Osteoblast (primary cell): ENCODE data around the gene CDKN1A. TPM values are rescaled to one million over a fixed set of nuclear protein-coding genes. Genes with fewer than 3 reads are reported as not detected.
A peak's percentile ranks its signal among the peaks of the same experiment; 100 is the strongest.

Experiments
- DNase-seq: peaks from one replicate; pipeline ENCODE4 v3.0.0; 2011; ENCODE audit warnings: low spot score, mixed read lengths; ENCODE audit not compliant: insufficient read length; ENCODE audit errors: missing footprints
- H2AFZ ChIP-seq: 2 replicates; pipeline ENCODE4 v1.6.0; 2011; ENCODE audit warnings: mild to moderate bottlenecking, low read length
- H3K27ac ChIP-seq: 2 replicates; pipeline ENCODE4 v1.5.1; 2011; ENCODE audit warnings: mild to moderate bottlenecking, low read depth, low read length, moderate library complexity
- H3K27me3 ChIP-seq: 2 replicates; pipeline ENCODE4 v1.6.0; 2012; ENCODE audit warnings: mild to moderate bottlenecking, control low read depth, inconsistent platforms, low read length, moderate library complexity; ENCODE audit not compliant: insufficient read depth
- H3K36me3 ChIP-seq: 2 replicates; pipeline ENCODE4 v1.5.1; 2011; ENCODE audit warnings: mild to moderate bottlenecking, low read length, control low read depth, moderate library complexity; ENCODE audit not compliant: insufficient read depth
- H3K4me1 ChIP-seq: 2 replicates; pipeline ENCODE4 v1.5.1; 2011; ENCODE audit warnings: mild to moderate bottlenecking, low read length, control low read depth, moderate library complexity; ENCODE audit not compliant: insufficient read depth
- H3K4me2 ChIP-seq: 2 replicates; pipeline ENCODE4 v1.6.0; 2011; ENCODE audit warnings: mild to moderate bottlenecking, low read length; ENCODE audit not compliant: insufficient read depth
- H3K4me3 ChIP-seq: fragments of 200-600 bp; sonication (generic); 3 replicates; pipeline ENCODE4 v1.5.1; 2012; ENCODE audit warnings: mild to moderate bottlenecking, low read length, inconsistent platforms; ENCODE audit not compliant: insufficient read depth
- H3K79me2 ChIP-seq: 2 replicates; pipeline ENCODE4 v1.6.0; 2012; ENCODE audit warnings: mild to moderate bottlenecking, low read length, control low read depth, inconsistent platforms; ENCODE audit not compliant: insufficient read depth
- H3K9me3 ChIP-seq: 2 replicates; pipeline ENCODE4 v1.5.1; 2011; ENCODE audit warnings: low read depth, low read length, control low read depth
- H4K20me1 ChIP-seq: 2 replicates; pipeline ENCODE4 v1.6.0; 2012; ENCODE audit warnings: mild to moderate bottlenecking, low read length, control low read depth; ENCODE audit not compliant: insufficient read depth
- total RNA-seq: library from RNA; depleted of rRNA; stranded (reverse); fragments of >200 nt; gene quantifications from 2 replicates; pipeline ENCODE4 v1.2.3, GENCODE V29; 2012
- TF ChIP-seq, protein P1 (sequence below): IDR thresholded peaks from 2 replicates; pipeline ENCODE4 v1.5.1; 2011; ENCODE audit warnings: mild to moderate bottlenecking, low read depth, low read length, moderate library complexity; ENCODE audit errors: extremely low read depth

CDKN1A gene
- total RNA-seq, 1 donor, result 461 TPM

DNA sequence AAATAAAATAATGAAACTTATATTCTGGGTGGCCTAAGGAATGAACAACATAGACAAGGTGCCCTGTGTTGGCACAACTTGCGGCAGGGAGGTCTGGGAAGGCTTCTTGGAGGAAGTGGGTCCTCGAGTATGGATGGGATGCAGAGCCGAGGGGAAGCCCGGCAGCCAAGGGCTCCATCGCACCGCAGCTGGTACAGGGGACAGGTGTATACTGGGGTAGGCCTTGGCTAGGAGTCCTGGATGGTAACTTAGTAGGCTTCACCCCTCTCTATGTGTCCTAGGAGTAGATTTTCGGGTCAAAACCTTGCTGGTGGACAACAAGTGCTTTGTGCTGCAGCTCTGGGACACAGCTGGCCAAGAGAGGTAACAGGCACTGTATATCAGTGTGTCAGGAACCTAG lies 47.1 kb downstream of the CDKN1A start:
- no peaks in the 10 kb centered on the region for H3K9me3 ChIP-seq
- no peaks in the 10 kb centered on the region for H4K20me1 ChIP-seq
- H3K4me3 ChIP-seq, result no peak overlapping the region
- H3K36me3 ChIP-seq, result no peaks in the 10 kb centered on the region
- H3K27ac ChIP-seq, result no peak overlapping the region
- H3K27me3 ChIP-seq, result no peaks in the 10 kb centered on the region
- peaks cover 7% of the 10 kb centered on the region for H3K4me1 ChIP-seq
- no peaks in the 10 kb centered on the region for H3K79me2 ChIP-seq
- H2AFZ ChIP-seq, result no peak overlapping the region
- H3K4me2 ChIP-seq, result no peak overlapping the region
- TF ChIP-seq, protein P1, sequence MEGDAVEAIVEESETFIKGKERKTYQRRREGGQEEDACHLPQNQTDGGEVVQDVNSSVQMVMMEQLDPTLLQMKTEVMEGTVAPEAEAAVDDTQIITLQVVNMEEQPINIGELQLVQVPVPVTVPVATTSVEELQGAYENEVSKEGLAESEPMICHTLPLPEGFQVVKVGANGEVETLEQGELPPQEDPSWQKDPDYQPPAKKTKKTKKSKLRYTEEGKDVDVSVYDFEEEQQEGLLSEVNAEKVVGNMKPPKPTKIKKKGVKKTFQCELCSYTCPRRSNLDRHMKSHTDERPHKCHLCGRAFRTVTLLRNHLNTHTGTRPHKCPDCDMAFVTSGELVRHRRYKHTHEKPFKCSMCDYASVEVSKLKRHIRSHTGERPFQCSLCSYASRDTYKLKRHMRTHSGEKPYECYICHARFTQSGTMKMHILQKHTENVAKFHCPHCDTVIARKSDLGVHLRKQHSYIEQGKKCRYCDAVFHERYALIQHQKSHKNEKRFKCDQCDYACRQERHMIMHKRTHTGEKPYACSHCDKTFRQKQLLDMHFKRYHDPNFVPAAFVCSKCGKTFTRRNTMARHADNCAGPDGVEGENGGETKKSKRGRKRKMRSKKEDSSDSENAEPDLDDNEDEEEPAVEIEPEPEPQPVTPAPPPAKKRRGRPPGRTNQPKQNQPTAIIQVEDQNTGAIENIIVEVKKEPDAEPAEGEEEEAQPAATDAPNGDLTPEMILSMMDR, result no peak
- DNase-seq, result peak; percentile 22

DNA sequence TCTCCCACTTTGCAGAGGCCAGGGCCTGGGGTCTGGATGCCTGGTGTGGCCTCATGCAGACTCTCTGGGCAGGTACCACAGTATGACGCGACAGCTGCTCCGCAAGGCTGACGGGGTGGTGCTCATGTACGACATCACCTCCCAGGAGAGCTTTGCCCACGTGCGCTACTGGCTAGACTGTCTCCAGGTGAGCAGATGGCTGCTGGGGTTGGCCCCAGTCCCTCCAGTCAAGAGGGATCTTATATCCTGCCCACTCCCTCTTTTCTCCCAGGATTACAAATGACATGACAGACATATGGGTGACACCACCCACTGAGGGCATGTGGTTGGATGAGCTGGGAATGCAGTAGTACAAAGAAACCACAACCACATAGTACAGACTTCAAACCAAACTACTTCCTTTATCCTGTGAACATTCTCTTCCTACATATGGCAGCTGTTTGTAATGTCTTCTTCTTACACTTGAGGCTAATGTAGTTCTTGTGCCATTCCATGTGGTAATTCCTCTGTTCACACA lies 49.0 kb downstream of the CDKN1A start:
- Histone ChIP-seq H3K4me1 (peaks cover 7% of the 10 kb centered on the region), H3K27me3 (no peaks in the 10 kb centered on the region), H3K9me3 (no peaks in the 10 kb centered on the region), H3K4me2 (no peak overlapping the region), H2AFZ (no peak overlapping the region), H3K79me2 (no peaks in the 10 kb centered on the region), H4K20me1 (no peaks in the 10 kb centered on the region), H3K27ac (no peak overlapping the region), H3K4me3 (no peak overlapping the region), H3K36me3 (no peaks in the 10 kb centered on the region)
- TF ChIP-seq, protein P1, result no peak
- DNase-seq, result peak; percentile 69

DNA sequence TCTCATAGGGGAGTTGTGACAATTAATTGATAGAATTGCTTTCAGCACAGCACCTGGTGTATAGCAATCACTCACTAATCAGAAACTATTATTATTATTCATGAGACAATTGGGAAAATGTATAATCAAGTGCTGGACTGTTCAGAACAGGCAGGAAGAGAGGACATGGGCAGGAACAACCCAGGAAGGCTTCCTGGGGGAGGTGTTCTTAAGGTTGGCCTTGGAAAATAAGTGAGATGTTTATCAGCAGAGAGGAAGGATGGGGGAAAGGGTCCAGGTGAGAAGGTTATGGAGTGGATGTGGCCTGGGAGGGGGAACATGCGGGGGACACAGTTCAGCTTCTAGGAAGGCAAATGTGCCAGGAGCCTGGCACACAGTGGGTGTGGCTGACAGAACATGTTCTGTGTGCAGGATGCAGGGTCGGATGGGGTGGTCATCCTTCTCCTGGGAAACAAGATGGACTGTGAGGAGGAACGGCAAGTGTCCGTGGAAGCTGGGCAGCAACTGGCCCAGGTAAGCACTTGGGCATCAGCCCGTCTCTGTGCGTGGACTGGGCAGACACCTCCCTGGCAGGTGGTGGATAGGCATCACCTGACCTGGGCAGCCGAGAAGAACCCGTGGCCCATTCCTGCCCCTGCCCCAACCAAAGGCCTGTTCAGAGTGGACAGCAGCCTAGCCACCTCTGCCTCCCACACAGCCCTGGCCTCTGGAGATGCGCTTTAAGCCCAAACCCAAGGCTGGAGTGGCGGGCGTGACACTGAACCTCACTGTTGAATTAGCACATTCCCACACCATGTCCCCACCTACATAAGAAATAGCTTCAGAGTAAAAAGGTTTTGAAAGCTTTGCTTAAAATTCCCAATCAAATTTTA lies 50.0 kb downstream of the CDKN1A start:
- peak; percentile 18 for DNase-seq
- no peak overlapping the region for H2AFZ ChIP-seq
- H3K9me3 ChIP-seq, result no peaks in the 10 kb centered on the region
- no peak overlapping the region for H3K27ac ChIP-seq
- H3K36me3 ChIP-seq, result no peaks in the 10 kb centered on the region
- H4K20me1 ChIP-seq, result no peaks in the 10 kb centered on the region
- H3K4me1 ChIP-seq, result peaks cover 7% of the 10 kb centered on the region
- TF ChIP-seq, protein P1, result no peak
- no peak overlapping the region for H3K4me2 ChIP-seq
- no peak overlapping the region for H3K4me3 ChIP-seq
- no peaks in the 10 kb centered on the region for H3K79me2 ChIP-seq
- H3K27me3 ChIP-seq, result no peaks in the 10 kb centered on the region

DNA sequence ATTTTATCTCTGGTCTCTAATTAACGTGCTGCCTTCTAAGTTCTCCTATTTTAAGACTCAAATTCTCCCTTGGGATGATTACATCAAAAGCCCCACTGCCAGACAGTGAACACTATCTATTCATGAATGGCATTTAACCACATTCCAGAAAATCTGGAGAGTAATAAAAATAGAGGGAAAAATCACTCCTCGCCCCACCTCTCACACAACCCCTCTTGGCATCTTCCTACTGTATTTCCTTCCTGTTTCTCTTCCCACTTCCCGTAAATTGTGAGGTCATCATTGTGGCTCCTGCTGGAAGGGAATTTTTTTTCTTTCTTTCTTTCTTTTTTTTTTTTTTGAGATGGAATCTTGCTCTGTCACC lies 50.6 kb downstream of the CDKN1A start:
- Histone ChIP-seq H3K79me2 (no peaks in the 10 kb centered on the region), H3K4me1 (peaks cover 7% of the 10 kb centered on the region), H3K27ac (no peak overlapping the region), H3K9me3 (no peaks in the 10 kb centered on the region), H2AFZ (no peak overlapping the region), H4K20me1 (no peaks in the 10 kb centered on the region), H3K4me2 (no peak overlapping the region), H3K36me3 (no peaks in the 10 kb centered on the region), H3K4me3 (no peak overlapping the region), H3K27me3 (no peaks in the 10 kb centered on the region)
- DNase-seq, result peak; percentile 95
- TF ChIP-seq, protein P1, result no peak
